Left lung (tissue), 10 donors: Measurements from ENCODE around the gene MINAR2. TPM values are rescaled to one million over a fixed set of nuclear protein-coding genes. Genes with fewer than 3 reads are reported as not detected.

ENCODE experiments used
- ATAC-seq: fragments of 200-7000 bp; cut with Tn5 transposase; one replicate; pipeline ENCODE4 v1.9.1; 2020; ENCODE audit warnings: moderate library complexity
- DNase-seq, 4 donors: peaks; one replicate each; pipeline ENCODE4 v3.0.0-alpha.2; 2013 to 2020
- H3K27ac ChIP-seq, 2 donors: fragments of 200-600 bp; sonication (generic) in 1 of 2; one replicate each; pipeline versions ENCODE4 v1.5.0 to v1.8.0; 2020 to 2021
- H3K27me3 ChIP-seq, 2 donors: fragments of 200-600 bp; sonication (generic) in 1 of 2; one replicate each; pipeline versions ENCODE4 v1.5.0 to v1.8.0; 2020 to 2021
- H3K36me3 ChIP-seq, 2 donors: fragments of 200-600 bp; sonication (generic) in 1 of 2; one replicate each; pipeline versions ENCODE4 v1.5.0 to v1.8.0; 2020 to 2021
- H3K4me1 ChIP-seq, 2 donors: fragments of 200-600 bp; one replicate each; pipeline ENCODE4 v1.8.0; 2021
- H3K4me3 ChIP-seq, 2 donors: fragments of 200-600 bp; sonication (generic) in 1 of 2; one replicate each; pipeline versions ENCODE4 v1.5.0 to v1.8.0; 2020 to 2021; ENCODE audit warnings: mild to moderate bottlenecking in 1 of 2
- H3K9me3 ChIP-seq, 2 donors: fragments of 200-600 bp; sonication (generic) in 1 of 2; one replicate each; pipeline versions ENCODE4 v1.5.0 to v1.8.0; 2020 to 2021
- CTCF ChIP-seq, 2 donors: fragments of 200-600 bp; sonication (generic) in 1 of 2; IDR thresholded peaks; one replicate each; pipeline versions ENCODE4 v1.5.0 to v1.8.0; 2021; ENCODE audit warnings: antibody characterized with exemption in 2 of 2
- intact Hi-C, 2 donors: fragments of 100-400 bp; cut with DNase I; formaldehyde crosslinking; loops; one replicate each; pipeline versions ENCODE4 v1.11.2 to v1.14.2; 2022
- polyA plus RNA-seq, 6 donors: library from polyadenylated mRNA; unstranded; fragments of 120-200 nt; gene quantifications; one replicate each; pipeline ENCODE4 v1.2.1, GENCODE V29; 2013; ENCODE audit not compliant: insufficient read length in 6 of 6
- total RNA-seq, 2 donors: library from RNA; stranded (reverse); fragmentation: NEBNext Ultra II Directional; extraction: Animal tissue kit (Norgen Biotek cat#: 25700); gene quantifications; one replicate each; pipeline ENCODE4 v1.2.1, GENCODE V29; 2021
- donor health status: DM: no; HTN: yes; CAD: no.
- donor health status: DM: no; HTN: no; CAD: no.

Gene MINAR2
- total and polyA plus RNA-seq, 8 donors: 0.10 to 0.11 TPM; not detected in 6

- H3K36me3 ChIP-seq: no peaks in the 10 kb centered on the region
- DNase-seq: no peak
- intact Hi-C loops: no loop called here
Measured at GRCh38 chr5:129807162-129807814, 59.4 kb downstream of the MINAR2 start.

More at GRCh38 chr5:129807162-129807814, 59.4 kb downstream of the MINAR2 start:
- Histone ChIP-seq H3K9me3 (peaks cover 0 to 3% of the 10 kb centered on the region in 2 donors), H3K27me3 (no peaks in the 10 kb centered on the region), H3K4me1 (no peaks in the 10 kb centered on the region), H3K27ac (no peak overlapping the region), H3K4me3 (no peak overlapping the region)
- no peak for ATAC-seq
- TF ChIP-seq CTCF (IDR thresholded peaks at IDR 0.05): no peak

Other genes starting within 250 kb of the MINAR2 start
- gene CHSY3, start 156.4 kb downstream of the MINAR2 start, total RNA-seq: 10 to 100 TPM in 1 of 2 donors, 1 to 10 TPM in 1; 5.8 to 10.1 TPM
- 1 to 10 TPM; 5.0 to 8.6 (median 6.9) TPM for gene CHSY3, start 156.4 kb downstream of the MINAR2 start, polyA plus RNA-seq